HG03342 (cell line): Measurements from ENCODE around the gene HSFX4.
"Not testable (repeated sequence)": the region's sequence is repeated elsewhere in the genome, so short reads cannot be mapped to it uniquely, and the experiment has no call there.

Experiments
- ATAC-seq: cut with Tn5 transposase; IDR thresholded peaks from one replicate; pipeline ENCODE4 v1.9.1; 2021; ENCODE audit warnings: mild to moderate bottlenecking, moderate library complexity; ENCODE audit not compliant: unreplicated experiment

Gene HSFX4

GRCh38 chrX:149937871-149938426 lies 8.6 kb downstream of the HSFX4 start:
- no peak for ATAC-seq

GRCh38 chrX:149938427-149938880 lies 9.1 kb downstream of the HSFX4 start, which contains the start of gene EOLA2:
EOLA2 (minus strand) TSS chrX:149938491; CDS start chrX:149933874, 4,617 bp downstream.
- ATAC-seq: peak; percentile 70

- ATAC-seq: peak; percentile 4
Measured at GRCh38 chrX:149938881-149939654, 9.7 kb downstream of the HSFX4 start.

GRCh38 chrX:149939655-149939904 lies 10.2 kb downstream of the HSFX4 start:
- no peak for ATAC-seq

- ATAC-seq: peak; percentile 39
Measured at GRCh38 chrX:149939905-149940673, 10.7 kb downstream of the HSFX4 start.

DNA sequence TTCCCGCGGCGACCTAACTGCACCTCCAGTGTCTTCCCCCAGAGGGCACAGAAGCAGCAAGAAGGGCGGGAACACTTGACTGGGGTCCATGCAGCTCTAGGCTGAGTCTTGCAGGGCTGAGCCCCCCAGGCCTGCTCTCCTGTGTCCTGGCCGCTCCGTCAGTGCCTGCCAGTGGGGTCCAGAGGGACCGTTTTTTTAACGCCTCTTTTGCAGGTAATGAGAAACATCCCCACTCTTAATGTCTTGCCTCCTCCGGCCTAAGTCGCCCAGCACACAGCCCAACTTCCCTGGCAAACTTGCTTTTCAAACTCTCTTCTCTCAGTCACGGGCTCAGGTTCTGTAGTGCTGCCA lies 11.3 kb downstream of the HSFX4 start:
- ATAC-seq: not testable (repeated sequence)

- ATAC-seq: not testable (repeated sequence)
Measured at GRCh38 chrX:149945087-149945670, 15.8 kb downstream of the HSFX4 start.

- ATAC-seq: not testable (repeated sequence)
Measured at GRCh38 chrX:149945820-149946219, 16.4 kb downstream of the HSFX4 start.

DNA sequence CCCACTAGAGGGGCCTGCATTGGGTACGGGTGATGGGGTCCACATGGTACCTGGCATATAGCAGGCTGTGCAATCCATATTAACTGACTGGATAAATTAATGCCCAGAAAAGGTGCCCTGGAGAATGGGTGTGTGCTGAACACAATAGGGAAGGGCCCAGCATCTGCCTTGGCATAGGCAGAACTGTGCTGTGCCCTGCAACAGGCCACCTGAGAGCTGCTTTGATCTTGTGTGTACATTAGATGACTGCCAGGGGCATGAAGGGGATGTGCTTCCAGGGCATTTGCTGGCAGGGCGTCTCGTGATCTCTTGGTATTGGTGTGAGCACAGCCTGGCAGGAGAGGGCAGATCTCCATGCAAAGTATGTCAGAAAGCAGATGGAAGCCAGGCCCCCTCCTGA lies 17.6 kb downstream of the HSFX4 start:
- not testable (repeated sequence) for ATAC-seq

GRCh38 chrX:149948016-149948415 lies 18.6 kb downstream of the HSFX4 start:
- ATAC-seq: no peak

- ATAC-seq: no peak
Measured at GRCh38 chrX:149949743-149950436, 20.5 kb downstream of the HSFX4 start.

- ATAC-seq: no peak
Measured at GRCh38 chrX:149950681-149951080, 21.3 kb downstream of the HSFX4 start.

DNA sequence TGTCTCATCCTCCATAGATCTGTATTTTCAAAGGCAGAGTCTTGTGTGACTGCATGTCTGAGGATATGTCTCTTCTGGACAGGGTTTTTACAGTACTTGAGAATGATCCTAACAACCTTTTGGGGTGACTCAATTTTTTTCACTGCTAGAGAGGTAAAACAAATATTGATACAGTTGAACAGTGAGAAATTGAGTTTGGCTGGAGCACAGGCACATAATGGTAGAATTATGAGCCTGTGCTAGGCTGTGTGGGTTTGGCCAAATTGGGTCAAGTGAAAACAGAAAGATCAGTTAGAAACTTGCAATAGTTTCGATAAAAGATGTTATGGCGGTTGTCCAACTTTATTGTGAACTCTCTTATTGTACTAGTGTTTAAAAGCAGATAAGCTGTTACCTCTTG lies 32.2 kb downstream of the HSFX4 start:
- ATAC-seq: no peak

DNA sequence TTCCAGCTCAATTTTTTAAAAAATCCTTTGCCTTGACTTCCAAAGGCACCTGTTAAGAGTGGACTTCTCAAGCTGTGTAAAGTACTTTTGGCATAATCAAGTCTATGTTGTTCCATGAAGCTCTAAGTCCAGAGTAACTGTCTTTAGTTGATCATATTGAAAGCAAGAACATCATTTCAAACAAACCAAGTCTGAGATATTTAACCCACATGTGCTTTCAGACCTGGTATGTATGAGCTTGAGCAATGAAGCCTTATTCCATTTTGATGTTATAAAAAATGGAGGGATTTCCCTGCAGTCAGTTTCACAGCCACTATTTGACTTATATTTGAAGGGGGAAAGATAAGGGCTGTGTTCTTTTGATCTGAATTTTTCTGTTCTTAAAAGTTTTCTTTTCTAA lies 32.6 kb downstream of the HSFX4 start:
- no peak for ATAC-seq

GRCh38 chrX:149962859-149963757 lies 33.7 kb downstream of the HSFX4 start:
- ATAC-seq: peak; percentile 95

DNA sequence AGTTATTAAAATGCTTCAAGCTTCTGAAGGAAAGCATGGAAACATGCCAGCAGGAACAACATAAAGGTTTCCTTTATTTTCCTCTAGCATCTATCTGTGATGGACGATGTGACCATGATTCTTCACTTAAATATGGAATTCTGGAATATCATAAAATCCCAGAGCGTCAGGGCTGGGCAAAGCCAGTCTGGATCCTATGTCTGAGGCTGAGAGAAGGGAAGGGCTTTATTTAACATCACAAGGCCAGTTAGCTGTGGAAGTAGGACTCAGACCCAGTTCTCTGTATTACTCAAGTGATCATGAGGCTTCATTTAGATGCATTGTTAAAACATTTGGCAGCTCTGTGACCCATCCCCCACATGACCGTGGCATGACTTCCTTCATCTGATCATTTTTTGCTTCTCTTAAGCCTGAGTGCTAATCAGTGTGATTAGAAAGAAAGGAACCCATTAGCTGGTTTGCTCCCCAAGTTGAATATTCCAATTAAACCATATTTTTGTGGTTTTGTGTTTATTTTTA lies 49.8 kb downstream of the HSFX4 start:
- no peak for ATAC-seq
